GM23338 (cell line): ENCODE data around the gene MFSD2A. TPM values are rescaled to one million over a fixed set of nuclear protein-coding genes. Genes with fewer than 3 reads are reported as not detected.
"Not testable (repeated sequence)": the region's sequence is repeated elsewhere in the genome, so short reads cannot be mapped to it uniquely, and the experiment has no call there.

Source experiments
- ATAC-seq: fragments of 200-7000 bp; cut with Tn5 transposase; 3 replicates; pipeline ENCODE4 v1.9.1; 2020
- DNase-seq: peaks from one replicate; pipeline ENCODE4 v3.0.0-alpha.2; 2015; ENCODE audit warnings: low spot score
- H2AFZ ChIP-seq: fragments of 200-600 bp; sonication (generic); 2 replicates; pipeline ENCODE4 v1.8.0; 2016; ENCODE audit warnings: antibody characterized with exemption, mild to moderate bottlenecking, moderate library complexity
- H3F3A ChIP-seq: fragments of 200-600 bp; sonication (generic); replicated peaks from 2 replicates; pipeline ENCODE4 v1.8.0; 2017; ENCODE audit warnings: antibody characterized with exemption, mixed run types, low read depth
- H3K27ac ChIP-seq: fragments of 200-600 bp; sonication (generic); 2 replicates; pipeline ENCODE4 v1.6.1; 2016; ENCODE audit warnings: low read depth
- H3K27me3 ChIP-seq: fragments of 200-600 bp; sonication (generic); 2 replicates; pipeline ENCODE4 v1.8.0; 2016; ENCODE audit warnings: mild to moderate bottlenecking, mixed run types, moderate library complexity; ENCODE audit not compliant: insufficient read depth
- H3K36me3 ChIP-seq: fragments of 200-600 bp; sonication (generic); 2 replicates; pipeline ENCODE4 v1.8.0; 2016; ENCODE audit warnings: mild to moderate bottlenecking; ENCODE audit not compliant: insufficient read depth
- H3K4me1 ChIP-seq: fragments of 200-600 bp; sonication (generic); 2 replicates; pipeline ENCODE4 v1.8.0; 2016; ENCODE audit warnings: mild to moderate bottlenecking, moderate library complexity; ENCODE audit not compliant: insufficient read depth
- H3K4me2 ChIP-seq: fragments of 200-600 bp; sonication (generic); 2 replicates; pipeline ENCODE4 v1.7.1; 2017; ENCODE audit warnings: mixed run types
- H3K4me3 ChIP-seq: fragments of 200-600 bp; sonication (generic); 2 replicates; pipeline ENCODE4 v1.6.1; 2016; ENCODE audit warnings: mixed run types
- H3K79me2 ChIP-seq: fragments of 200-600 bp; sonication (generic); replicated peaks from 2 replicates; pipeline ENCODE4 v1.8.0; 2017; ENCODE audit warnings: mild to moderate bottlenecking; ENCODE audit not compliant: insufficient read depth
- H3K9me2 ChIP-seq: fragments of 200-600 bp; sonication (generic); 2 replicates; pipeline ENCODE4 v1.8.0; 2017; ENCODE audit not compliant: insufficient read depth
- H4K20me1 ChIP-seq: fragments of 200-600 bp; sonication (generic); replicated peaks from 2 replicates; pipeline ENCODE4 v1.8.0; 2017; ENCODE audit warnings: mild to moderate bottlenecking; ENCODE audit not compliant: insufficient read depth
- H3K27ac Mint-ChIP-seq: 2 replicates; pipeline ENCODE4 v1.8.0; 2020; ENCODE audit warnings: inconsistent platforms, mild to moderate bottlenecking, moderate library complexity, mixed read lengths
- H3K27me3 Mint-ChIP-seq: 3 replicates; pipeline ENCODE4 v1.8.0; 2022; ENCODE audit warnings: low read depth, mild to moderate bottlenecking, moderate library complexity, mixed read lengths, inconsistent platforms; ENCODE audit not compliant: insufficient read depth, poor library complexity
- H3K36me3 Mint-ChIP-seq: 3 replicates; pipeline ENCODE4 v1.8.0; 2021; ENCODE audit warnings: low read depth, mild to moderate bottlenecking, inconsistent platforms, moderate library complexity, mixed read lengths
- H3K4me1 Mint-ChIP-seq: 3 replicates; pipeline ENCODE4 v1.8.0; 2020; ENCODE audit warnings: mild to moderate bottlenecking, inconsistent platforms, mixed read lengths
- H3K4me3 Mint-ChIP-seq: 3 replicates; pipeline ENCODE4 v1.8.0; 2021; ENCODE audit warnings: moderate library complexity, mild to moderate bottlenecking, inconsistent platforms, mixed read lengths
- H3K9me3 Mint-ChIP-seq: 3 replicates; pipeline ENCODE4 v1.8.0; 2020; ENCODE audit warnings: moderate library complexity, mild to moderate bottlenecking, inconsistent platforms, mixed read lengths
- polyA plus RNA-seq: library from polyadenylated mRNA; unstranded; fragments of >200 nt; fragmentation: Nextera tagmentation; extraction: Ambion mirVana; gene quantifications from 2 replicates; pipeline ENCODE4 v1.2.1, GENCODE V29; 2016
- total RNA-seq: library from RNA; depleted of rRNA; stranded (reverse); fragments of >200 nt; shearing (Covaris generic); gene quantifications from 2 replicates; pipeline ENCODE4 v1.2.3, GENCODE V29; 2014
- TF ChIP-seq, protein P1 (sequence below): fragments of 250-450 bp; sonication (Bioruptor Pico); IDR thresholded peaks from 2 replicates; pipeline ENCODE4 v1.5.0; 2020; ENCODE audit warnings: mild to moderate bottlenecking, moderate library complexity

The MFSD2A gene
- total and polyA plus RNA-seq, 2 experiments from 2014 or later = 16.1 to 23.9 TPM

DNA sequence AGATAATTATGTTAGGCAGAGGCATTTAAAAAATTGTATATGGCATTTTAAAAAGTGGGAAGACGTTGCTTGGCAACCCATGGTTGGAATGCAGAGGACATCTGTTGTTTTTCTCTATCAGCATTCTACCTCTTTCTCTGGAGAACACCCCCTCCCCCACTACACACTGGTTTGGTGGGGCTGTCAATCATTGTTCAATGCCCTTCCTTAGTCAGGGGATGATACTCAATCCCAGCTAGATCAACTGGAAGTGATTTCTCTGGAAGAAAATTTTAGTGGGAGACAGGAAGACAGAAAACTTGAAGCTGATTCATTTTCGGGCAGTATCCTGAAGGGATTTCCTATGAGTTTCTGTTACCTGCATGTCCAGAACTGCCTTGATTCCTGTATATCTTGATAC lies 49.9 kb downstream of the MFSD2A start:
- Mint-ChIP-seq H3K4me3 (no peak overlapping the region), H3K9me3 (no peaks in the 10 kb centered on the region), H3K36me3 (no peaks in the 10 kb centered on the region), H3K27ac (no peak overlapping the region), H3K27me3 (no peaks in the 10 kb centered on the region), H3K4me1 (peaks cover 11% of the 10 kb centered on the region; the same call in 2 of the 3 replicates)
- TF ChIP-seq, protein P1, sequence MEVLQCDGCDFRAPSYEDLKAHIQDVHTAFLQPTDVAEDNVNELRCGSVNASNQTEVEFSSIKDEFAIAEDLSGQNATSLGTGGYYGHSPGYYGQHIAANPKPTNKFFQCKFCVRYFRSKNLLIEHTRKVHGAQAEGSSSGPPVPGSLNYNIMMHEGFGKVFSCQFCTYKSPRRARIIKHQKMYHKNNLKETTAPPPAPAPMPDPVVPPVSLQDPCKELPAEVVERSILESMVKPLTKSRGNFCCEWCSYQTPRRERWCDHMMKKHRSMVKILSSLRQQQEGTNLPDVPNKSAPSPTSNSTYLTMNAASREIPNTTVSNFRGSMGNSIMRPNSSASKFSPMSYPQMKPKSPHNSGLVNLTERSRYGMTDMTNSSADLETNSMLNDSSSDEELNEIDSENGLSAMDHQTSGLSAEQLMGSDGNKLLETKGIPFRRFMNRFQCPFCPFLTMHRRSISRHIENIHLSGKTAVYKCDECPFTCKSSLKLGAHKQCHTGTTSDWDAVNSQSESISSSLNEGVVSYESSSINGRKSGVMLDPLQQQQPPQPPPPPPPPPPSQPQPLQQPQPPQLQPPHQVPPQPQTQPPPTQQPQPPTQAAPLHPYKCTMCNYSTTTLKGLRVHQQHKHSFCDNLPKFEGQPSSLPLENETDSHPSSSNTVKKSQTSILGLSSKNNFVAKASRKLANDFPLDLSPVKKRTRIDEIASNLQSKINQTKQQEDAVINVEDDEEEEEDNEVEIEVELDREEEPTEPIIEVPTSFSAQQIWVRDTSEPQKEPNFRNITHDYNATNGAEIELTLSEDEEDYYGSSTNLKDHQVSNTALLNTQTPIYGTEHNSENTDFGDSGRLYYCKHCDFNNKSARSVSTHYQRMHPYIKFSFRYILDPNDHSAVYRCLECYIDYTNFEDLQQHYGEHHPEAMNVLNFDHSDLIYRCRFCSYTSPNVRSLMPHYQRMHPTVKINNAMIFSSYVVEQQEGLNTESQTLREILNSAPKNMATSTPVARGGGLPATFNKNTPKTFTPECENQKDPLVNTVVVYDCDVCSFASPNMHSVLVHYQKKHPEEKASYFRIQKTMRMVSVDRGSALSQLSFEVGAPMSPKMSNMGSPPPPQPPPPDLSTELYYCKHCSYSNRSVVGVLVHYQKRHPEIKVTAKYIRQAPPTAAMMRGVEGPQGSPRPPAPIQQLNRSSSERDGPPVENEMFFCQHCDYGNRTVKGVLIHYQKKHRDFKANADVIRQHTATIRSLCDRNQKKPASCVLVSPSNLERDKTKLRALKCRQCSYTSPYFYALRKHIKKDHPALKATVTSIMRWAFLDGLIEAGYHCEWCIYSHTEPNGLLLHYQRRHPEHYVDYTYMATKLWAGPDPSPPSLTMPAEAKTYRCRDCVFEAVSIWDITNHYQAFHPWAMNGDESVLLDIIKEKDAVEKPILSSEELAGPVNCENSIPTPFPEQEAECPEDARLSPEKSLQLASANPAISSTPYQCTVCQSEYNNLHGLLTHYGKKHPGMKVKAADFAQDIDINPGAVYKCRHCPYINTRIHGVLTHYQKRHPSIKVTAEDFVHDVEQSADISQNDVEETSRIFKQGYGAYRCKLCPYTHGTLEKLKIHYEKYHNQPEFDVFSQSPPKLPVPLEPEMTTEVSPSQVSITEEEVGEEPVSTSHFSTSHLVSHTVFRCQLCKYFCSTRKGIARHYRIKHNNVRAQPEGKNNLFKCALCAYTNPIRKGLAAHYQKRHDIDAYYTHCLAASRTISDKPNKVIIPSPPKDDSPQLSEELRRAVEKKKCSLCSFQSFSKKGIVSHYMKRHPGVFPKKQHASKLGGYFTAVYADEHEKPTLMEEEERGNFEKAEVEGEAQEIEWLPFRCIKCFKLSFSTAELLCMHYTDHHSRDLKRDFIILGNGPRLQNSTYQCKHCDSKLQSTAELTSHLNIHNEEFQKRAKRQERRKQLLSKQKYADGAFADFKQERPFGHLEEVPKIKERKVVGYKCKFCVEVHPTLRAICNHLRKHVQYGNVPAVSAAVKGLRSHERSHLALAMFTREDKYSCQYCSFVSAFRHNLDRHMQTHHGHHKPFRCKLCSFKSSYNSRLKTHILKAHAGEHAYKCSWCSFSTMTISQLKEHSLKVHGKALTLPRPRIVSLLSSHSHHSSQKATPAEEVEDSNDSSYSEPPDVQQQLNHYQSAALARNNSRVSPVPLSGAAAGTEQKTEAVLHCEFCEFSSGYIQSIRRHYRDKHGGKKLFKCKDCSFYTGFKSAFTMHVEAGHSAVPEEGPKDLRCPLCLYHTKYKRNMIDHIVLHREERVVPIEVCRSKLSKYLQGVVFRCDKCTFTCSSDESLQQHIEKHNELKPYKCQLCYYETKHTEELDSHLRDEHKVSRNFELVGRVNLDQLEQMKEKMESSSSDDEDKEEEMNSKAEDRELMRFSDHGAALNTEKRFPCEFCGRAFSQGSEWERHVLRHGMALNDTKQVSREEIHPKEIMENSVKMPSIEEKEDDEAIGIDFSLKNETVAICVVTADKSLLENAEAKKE = no peak
- Histone ChIP-seq H3F3A (no peaks in the 10 kb centered on the region), H3K4me2 (no peak overlapping the region), H3K4me1 (no peaks in the 10 kb centered on the region), H3K79me2 (no peaks in the 10 kb centered on the region), H3K9me2 (peaks cover 4% of the 10 kb centered on the region; the same call in 1 of the 2 replicates), H4K20me1 (no peaks in the 10 kb centered on the region), H3K4me3 (no peak overlapping the region), H2AFZ (no peak overlapping the region), H3K27me3 (no peaks in the 10 kb centered on the region), H3K27ac (no peak overlapping the region), H3K36me3 (no peaks in the 10 kb centered on the region)
- ATAC-seq (0 out of 3 replicates have a peak, but pooled peaks have one; percentile 39), DNase-seq (peak; percentile 66)

DNA sequence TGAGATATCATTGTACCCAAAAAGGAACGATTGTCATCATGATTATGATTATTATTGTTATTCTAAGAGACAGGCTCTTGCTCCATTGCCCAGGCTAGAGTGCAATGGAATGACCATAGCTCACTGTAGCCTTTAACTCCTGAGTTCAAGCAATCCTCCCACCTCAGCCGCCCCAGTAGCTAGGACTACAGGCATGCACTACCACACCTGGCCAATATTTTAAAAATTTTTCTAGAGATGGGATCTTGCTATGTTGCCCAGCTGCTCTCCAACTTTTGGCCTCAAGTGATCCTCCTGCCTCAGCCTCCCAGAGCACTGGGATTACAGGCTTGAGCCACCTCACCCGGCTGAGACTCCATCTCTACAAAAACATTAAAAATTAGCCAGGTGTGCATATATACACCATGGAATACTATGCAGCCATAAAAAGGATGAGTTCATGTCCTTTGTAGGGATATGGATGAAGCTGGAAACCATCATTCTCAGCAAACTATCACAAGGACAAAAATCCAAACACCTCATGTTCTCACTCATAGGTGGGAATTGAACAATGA lies 52.6 kb downstream of the MFSD2A start:
- ATAC-seq, H3K27me3 Mint-ChIP-seq, H3K79me2 ChIP-seq, H3K4me3 Mint-ChIP-seq, H2AFZ ChIP-seq, H3K27ac ChIP-seq, H3K36me3 ChIP-seq, DNase-seq, H3K4me1 ChIP-seq, H3K27ac Mint-ChIP-seq, H3K36me3 Mint-ChIP-seq, H3K4me2 ChIP-seq, H3K9me3 Mint-ChIP-seq, H4K20me1 ChIP-seq, H3K27me3 ChIP-seq, H3K9me2 ChIP-seq, H3F3A ChIP-seq, H3K4me3 ChIP-seq: not testable (repeated sequence)
- peaks cover 11% of the 10 kb centered on the region; the same call in 2 of the 3 replicates for H3K4me1 Mint-ChIP-seq
